DMS153 treated with DMSO at 0.1 percent for 48 hours (cell line): ENCODE results near the gene CEP112.
"Not testable (repeated sequence)": the region's sequence is repeated elsewhere in the genome, so short reads cannot be mapped to it uniquely, and the experiment has no call there.

ENCODE experiments used
- DNase-seq: peaks from one replicate; lab custom pipeline; 2025; ENCODE audit not compliant: unreplicated experiment; lab: John Stamatoyannopoulos, UW

The CEP112 gene

DNA sequence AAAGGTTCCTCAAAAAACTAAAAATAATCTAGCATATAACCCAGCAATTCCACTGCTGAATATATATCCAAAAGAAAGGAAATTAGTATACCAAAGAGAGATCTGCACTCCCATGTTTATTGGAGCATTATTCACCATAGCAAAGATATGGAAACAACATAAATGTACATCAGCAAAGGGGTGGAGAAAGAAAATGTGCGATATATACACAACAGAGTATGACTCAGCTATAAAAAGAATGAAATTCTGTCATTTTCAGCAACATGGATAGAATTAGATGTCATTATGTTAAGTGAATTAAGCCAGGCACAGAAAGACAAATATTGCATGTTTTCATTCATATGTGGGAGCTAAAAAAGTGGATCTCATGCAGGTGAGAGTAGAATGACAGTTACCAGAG is 350.8 kb downstream of the CEP112 start:
- no peak for DNase-seq

DNA sequence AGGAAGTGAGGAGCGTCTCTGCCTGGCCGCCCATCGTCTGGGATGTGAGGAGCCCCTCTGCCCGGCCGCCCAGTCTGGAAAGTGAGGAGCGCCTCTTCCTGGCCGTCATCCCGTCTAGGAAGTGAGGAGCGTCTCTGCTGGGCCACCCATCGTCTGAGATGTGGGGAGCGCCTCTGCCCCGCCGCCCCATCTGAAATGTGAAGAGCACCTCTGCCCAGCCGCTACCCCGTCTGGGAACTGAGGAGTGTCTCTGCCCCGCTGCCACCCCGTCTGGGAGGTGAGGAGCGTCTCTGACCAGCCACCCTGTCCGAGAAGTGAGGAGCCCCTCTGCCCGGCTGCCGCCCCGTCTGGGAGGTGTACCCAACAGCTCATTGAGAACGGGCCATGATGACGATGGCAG is 354.7 kb downstream of the CEP112 start:
- not testable (repeated sequence) for DNase-seq

DNA sequence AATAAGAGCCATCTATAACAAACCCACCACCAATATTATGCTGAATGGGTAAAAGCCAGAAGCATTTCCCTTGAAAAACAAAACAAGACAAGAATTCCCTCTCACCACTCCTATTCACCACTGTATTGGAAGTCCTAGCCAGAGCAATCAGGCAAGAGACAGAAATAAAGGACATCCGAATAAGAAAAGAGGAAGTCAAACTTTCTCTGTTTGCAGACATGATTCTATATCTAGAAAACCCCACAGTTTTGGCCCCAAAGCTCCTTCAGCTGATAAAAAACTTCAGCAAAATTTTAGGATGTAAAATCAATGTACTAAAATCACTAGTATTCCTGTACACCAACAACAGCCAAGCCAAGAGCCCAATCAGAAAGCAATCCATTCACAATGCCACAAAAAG is 358.7 kb downstream of the CEP112 start:
- no peak for DNase-seq

DNA sequence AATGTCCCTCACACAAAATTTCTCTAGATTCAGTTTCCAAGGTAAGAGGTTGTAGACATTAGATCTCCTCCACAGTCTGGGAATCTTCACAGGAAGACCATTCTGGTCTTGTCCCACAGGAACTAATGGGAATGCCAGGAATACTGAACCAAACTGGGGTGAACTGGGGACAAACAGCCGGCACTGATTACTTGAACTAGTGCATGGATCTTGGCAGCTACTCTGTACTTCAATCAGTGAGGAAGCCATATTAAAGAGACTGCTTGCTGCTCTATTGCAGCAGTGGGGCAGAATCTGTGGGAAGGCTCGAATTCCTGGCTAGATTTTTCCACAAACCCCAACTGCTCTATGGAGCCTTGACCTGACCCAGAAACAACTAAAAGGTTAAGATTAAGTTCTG is 361.6 kb downstream of the CEP112 start:
- DNase-seq, result no peak

DNA sequence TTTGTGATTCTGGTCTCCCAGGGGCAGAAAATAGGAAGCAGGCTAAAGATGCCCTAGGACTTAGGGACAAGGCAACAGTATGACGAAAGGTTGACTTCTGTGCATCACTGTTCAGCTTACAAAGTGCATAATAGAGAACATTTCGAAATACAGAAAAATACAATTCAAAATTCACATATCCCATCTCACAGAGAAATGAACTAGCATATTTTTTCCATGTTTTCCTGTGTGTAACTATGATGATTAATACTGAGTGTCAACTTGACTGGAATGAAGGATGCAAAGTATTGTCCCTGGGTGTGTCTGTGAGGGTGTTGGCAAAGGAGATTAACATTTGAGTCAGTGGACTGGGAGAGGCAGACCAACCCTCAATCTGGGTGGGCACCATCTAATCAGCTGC is 365.4 kb downstream of the CEP112 start:
- not testable (repeated sequence) for DNase-seq

DNA sequence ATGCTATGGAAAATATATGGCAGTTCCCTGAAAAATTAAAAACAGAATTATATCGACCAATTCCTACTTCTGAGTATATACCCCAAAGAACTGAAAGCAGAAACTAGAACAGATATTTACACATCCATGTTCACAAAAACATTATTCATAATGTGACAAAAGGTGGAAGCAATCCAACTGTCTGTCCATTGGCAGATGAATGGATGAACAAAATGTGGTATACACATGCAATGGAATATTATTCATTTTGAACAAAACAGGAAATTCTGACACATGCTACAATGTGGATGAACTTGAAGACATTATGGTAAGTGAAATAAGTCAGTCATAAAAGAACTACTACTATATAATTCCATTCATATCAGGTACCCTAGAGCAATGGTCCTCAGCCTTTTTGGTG is 367.0 kb downstream of the CEP112 start:
- no peak for DNase-seq

DNA sequence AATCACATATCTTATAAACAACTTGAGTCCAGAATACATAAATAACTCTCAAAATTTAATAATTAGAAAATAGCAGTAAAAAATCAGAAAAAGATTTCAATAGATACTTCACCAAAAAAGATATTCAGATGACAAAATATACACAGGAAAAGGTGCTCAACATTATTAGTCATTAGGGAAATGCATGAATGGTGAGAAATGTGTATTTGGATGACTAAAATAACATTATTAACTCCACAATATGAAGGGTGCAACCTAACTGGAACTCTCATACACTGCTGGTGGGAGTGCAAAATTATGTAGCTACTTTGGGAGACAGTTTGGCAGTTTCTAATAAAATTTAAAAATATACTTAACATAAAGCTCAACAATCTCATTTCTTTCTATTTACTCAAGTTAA is 368.2 kb downstream of the CEP112 start:
- no peak for DNase-seq

DNA sequence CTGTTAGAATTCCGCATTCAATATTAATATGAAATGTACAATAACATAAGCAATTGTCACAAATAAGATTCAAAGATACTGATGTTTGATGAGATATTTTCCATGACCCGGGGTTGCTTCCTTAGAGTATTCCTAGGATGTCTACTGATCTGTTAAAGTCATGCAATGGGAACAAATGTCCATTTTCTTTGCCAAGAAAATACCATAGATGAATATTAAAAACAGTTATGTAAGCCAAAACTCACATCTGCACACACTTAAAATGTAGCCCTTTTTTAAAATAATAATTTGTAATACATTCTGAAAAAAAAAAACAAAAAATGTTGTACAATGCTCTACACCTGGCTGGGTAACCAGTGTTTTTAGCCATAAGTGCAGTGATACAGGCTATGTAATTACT is 371.1 kb downstream of the CEP112 start:
- no peak for DNase-seq

DNA sequence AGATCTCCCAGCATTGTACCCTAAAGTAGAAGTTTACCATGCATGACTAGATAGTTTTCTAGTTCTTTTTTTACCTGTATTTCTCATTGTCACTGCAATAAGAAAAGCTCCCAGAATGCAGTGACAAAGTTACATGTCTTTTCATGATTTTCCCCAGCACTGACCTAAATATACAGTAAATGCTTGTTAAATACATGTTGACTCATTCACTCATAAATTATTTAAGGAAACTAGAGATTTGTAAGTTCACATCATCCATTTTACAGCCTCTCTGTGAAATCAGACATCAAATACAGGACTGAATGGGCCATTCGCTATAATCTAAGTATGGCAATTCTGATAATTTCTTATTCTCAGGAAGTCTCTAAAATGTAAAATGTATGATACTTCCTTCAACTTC is 371.6 kb downstream of the CEP112 start:
- DNase-seq, result no peak

DNA sequence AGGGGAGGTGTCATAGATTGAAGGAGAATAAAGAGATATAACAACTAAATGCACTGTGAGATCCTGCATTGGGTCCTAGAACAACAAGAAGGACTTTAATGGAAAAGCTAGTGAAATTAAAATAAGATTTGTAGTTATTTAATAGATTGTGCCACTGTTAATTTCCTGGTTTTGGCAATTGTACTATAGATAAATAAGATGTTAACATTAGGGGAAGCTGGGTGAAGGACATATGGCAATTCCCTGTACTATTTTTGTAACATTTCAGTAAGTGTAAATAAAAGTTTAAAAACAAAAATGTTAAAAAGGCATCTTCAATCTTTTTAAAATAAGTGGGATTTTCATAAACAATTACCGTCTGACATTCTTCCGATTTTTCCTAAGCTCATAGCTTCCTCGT is 372.1 kb downstream of the CEP112 start:
- no peak for DNase-seq

DNA sequence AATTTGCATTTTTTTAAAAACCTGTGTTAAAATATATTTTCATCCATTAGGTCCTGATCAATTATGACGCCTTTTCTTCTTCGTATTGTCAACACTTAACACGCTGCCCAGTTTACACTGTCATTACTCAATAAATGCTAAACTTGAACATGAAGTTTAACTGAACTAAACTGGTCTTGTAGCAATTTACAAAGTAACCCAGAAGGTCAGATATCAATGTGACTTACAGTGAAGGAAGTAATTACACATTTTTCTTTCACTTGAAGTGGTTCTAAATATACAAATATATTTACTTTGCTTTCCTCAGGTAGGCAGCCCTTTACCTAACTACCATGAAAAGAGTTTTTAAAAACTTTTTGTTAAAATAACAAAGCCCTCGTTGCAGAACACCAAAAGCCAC is 374.0 kb downstream of the CEP112 start:
- DNase-seq, result no peak

DNA sequence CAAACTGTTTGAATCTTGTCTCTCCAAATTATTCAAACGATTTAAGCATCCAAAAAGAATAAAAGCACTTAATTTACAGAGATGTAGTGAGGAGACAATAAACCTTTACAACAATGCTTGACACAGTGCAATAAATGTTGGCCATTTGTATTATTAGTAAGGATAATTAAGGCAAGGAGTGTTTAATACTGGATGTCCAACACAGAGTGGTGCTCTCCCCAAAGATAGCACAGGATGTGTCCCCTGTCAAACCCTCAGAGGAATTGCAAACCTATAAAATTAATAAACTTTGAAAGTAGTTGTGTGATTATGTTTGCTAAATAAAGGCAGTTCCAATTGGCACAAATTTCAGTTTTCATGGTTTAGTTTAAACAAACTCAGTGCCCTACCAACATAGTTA is 377.5 kb downstream of the CEP112 start:
- no peak for DNase-seq

DNA sequence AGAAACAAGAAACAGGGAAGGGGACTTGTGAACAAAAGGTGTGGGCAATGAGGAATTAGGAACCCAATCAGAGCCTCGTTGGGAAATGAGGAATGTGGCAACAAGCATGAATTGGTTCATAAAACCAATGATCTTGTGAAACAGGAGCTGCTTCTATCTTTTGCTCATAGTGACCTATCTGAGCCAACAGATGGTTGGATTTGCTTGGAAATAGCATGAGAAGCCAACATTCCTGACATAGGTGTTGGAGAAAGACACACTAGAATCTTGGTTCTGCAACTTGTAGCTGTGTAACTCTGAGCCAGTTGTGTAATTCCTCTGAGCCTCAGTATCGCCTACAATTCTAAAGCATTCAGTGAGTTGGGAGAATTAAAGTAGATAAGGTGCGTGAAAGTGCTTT is 378.6 kb downstream of the CEP112 start:
- DNase-seq, result no peak

DNA sequence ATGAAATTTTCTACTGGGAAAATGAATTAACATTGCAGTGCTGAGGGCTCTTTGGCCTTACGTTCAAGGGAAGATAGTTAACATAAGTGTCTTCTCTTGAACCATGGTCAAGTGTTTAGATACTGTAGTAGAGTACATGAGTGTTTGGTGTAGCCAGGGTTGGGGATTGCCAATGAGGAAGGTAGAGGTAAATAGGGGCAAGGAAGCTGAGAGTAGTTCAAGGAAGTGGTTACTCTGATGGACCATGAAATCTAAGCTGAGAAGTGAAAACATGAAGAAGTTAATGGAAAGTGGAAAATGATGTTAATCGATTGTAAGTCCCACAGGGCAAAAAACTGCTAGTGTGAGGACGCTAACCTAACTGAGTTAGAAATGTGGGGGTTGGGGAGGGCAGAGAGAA is 380.9 kb downstream of the CEP112 start:
- no peak for DNase-seq

DNA sequence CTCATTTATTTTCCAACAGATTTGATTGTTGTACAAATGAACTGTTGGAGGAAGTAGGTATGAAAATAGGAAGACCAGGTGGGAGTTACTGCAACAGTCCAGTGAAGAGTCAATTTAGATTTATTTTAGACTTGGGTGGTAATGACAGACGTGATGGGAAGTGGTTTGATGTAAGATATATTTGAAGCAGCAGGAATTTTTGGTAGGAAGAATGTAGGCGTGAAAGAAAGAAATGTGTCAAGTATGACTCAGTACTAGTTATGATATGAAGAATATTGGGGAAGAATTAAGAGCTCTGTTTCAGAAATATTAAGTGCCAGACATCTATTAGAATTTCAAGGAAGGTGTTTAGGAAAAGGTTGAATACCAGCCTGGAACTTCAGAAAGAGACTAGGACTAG is 382.6 kb downstream of the CEP112 start:
- DNase-seq, result no peak

DNA sequence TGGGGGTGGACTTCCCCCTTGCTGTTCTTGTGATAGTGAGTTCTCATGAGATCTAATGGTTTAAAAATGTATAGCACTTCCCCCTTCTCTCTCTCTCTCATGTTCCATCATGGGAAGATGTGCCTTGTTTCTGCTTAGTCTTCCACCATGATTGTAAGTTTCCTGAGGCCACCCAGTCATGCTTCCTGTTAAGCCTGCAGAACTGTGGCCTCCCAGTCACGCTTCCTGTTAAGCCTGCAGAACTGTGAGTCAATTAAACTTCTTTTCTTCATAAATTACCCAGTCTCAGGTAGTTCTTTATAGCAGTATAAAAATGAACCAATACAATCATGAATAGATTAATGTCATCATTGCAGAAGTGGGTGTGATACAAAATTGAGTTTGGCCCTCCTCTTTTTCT is 383.4 kb downstream of the CEP112 start:
- not testable (repeated sequence) for DNase-seq

DNA sequence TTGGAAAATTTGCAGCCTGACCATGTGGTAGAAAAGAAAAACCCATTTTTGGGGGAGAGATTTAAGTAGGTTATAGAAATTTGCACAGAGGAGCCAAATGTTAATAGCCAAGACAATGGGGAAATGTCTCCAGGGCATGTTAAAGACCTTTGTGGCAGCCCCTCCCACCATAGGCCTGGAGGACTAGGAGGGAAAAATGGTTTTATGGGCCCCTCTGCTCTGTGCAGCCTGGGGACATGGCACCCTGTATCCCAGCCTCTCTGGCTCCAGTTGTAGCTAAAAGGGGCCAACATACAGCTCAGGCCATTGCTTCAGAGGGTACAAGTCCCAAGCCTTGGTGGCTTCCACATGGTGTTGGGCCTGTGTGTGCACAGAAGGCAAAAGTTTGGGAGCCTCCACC is 384.6 kb downstream of the CEP112 start:
- DNase-seq, result no peak

DNA sequence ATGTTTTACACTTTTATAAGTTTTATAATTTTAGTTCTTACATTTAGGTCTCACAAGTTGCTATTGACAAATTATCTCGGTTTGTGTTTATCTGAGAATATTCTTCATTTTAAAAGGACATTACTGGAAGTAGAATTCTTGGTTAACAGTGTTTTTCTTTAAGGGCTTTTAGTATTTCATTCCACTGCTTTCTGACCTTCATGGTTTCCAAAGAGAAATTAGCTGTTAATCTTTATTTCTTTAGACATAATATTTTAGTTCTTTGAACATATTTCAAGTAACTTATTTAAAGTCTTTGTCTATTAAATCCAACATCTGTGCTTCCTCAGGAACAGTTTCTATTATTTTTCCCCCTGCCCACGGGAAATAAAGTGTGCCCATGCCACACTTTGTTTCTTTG is 390.4 kb downstream of the CEP112 start:
- DNase-seq, result no peak

DNA sequence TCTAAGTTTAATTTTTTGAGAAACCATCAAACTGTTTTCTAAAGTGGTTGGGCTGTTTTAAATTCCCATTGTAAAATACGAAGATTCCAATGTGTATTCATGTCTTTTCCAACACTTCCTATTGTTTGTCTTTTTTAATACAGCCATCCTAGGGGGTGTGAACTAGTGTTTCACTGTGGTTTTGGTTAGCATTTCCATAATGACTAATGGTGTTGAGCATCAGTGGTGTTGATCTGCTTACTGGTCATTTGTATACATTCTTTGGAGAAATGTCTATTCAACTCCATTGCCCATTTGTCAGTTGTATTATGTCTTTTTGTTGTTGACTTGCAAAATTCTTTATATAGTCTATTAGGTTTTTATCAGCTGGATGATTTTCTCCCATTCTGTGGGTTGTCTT is 391.3 kb downstream of the CEP112 start:
- DNase-seq, result no peak

DNA sequence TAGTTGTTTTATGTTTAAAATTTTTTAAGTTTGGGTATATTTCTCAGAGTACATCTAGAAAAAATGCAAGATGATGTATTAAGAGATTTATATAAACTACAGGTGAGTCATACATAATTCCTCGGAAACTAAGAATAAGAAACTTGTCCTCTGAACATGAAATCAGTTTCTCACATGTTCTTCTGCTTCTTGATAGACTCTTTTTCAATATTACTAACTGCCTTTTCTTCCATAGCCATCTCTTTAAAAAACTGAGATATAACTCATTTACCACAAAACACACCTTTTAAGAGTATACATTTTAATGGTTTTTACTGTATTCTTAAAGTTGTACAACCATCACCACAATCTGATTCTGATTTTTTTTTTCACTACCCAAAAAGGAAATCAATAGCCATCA is 392.1 kb downstream of the CEP112 start:
- DNase-seq, result no peak

DNA sequence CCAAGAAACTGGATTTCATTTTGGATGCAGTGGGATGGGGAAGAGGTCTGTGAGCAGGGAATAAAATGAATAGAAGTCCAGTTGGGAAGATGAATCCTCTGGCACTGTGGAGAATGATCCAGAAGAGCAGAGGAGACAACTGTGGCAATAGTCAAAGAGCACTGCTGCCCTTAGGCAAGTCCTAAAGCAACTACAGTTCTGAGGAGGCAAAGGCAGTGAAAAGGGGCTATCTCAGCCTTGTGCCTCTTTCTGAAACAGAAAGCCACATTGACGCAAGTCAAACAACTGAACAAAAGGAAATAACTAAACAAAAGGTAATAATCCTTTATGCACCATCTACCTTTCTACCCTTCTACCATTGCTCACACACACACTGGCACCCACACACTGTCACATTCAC is 392.5 kb downstream of the CEP112 start:
- DNase-seq, result no peak

DNA sequence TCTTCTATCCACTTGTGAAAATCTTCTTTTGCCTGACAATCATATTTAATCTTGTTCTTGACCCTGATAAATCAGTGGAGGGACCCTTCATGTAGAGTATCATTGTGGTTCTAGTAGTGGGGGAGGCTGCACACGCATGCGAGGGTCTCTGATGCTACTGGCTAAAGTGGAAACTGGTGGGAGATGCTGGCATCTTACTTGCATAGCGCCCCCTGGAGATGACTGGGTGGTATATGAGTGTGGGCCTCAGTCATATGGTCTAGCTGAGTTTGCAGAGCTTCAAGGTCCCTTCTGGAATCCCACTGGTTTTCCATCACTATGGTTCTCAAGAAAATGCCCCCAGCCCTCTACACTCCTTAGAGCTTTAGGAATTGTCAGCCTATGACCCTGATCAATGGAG is 394.1 kb downstream of the CEP112 start:
- DNase-seq, result no peak

DNA sequence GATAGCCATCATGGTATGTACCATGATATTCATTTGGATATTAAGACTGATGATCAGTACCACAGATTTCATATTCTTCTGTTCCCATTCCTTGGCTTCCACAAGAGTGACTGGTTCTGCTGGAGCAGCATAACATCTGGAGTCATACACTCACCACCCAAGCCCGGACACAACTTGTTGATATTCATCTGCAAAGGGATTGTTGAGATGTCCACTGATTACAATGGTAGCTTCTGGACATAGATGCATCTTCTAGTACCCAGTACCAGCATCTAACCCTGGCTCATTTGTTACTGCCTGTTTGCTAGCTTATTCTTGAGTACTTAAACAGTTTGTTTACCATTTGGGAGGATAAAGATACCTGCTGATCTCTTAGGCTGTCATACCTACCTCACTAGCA is 394.8 kb downstream of the CEP112 start:
- no peak for DNase-seq

DNA sequence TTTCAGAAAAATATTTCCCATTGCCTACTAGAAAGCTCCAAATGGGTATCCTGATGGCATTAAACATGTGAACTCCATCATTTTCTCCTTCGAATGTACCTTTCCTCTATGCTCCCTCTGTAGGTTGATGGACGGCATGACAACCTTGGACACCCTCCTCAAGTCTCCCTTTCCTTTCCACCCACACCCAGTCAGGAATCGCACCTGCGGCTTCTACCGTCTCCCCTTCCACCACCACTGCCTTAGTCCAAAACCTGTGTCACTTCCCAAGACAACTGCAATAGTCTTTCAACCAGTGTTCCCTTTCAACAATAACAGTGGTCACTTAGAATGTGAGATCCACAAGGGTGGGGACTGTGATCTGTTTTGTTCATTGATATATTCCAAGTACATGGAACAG is 397.4 kb downstream of the CEP112 start:
- no peak for DNase-seq
